IPS-15b (cell line): ENCODE results near the gene PRR20C.
"Not testable (repeated sequence)": the region's sequence is repeated elsewhere in the genome, so short reads cannot be mapped to it uniquely, and the experiment has no call there.

Experiments
- H3K27me3 ChIP-seq: one replicate; pipeline ENCODE4 v1.6.1; 2013; ENCODE audit warnings: low read length; ENCODE audit not compliant: control insufficient read depth, insufficient read depth
- H3K36me3 ChIP-seq: one replicate; pipeline ENCODE4 v1.6.1; 2013; ENCODE audit warnings: low read length; ENCODE audit not compliant: control insufficient read depth, insufficient read depth
- H3K4me1 ChIP-seq: one replicate; pipeline ENCODE4 v1.6.1; 2013; ENCODE audit warnings: mild to moderate bottlenecking, low read length; ENCODE audit not compliant: control insufficient read depth, insufficient read depth
- H3K4me3 ChIP-seq: one replicate; pipeline ENCODE4 v1.5.1; 2013; ENCODE audit warnings: low read depth, low read length
- H3K9ac ChIP-seq: one replicate; pipeline ENCODE4 v1.6.1; 2013; ENCODE audit warnings: low read depth, mild to moderate bottlenecking, low read length
- H3K9me3 ChIP-seq: one replicate; pipeline ENCODE4 v1.6.1; 2013; ENCODE audit warnings: mild to moderate bottlenecking, low read length; ENCODE audit not compliant: control insufficient read depth, insufficient read depth

PRR20C gene

DNA sequence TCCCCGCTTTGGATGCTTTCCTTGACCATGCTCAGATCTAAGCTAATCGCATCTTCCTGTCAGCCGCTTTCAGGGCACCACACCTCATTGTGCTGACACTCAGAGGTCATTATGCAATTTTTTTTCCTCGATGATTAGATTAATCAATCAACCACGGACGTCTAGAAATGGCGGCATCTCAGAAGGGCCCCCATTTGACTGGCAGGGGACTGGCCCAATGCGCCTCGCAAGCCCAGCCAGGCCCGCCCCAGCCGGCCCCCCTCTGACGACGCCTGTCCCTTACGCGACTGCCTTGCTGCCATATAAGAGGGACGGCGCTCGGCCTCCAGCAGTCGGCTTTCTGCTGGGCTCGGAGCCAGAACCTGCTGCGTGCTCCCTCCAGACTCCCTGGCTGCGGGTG, 13.0 kb downstream of the PRR20C start, which contains the start of gene PRR20E:
PRR20E (plus strand) TSS at position 301 of the 400 bp plus-strand sequence. CDS start 387 bp downstream, outside the sequence.
- not testable (repeated sequence) for H3K27me3 ChIP-seq, H3K4me3 ChIP-seq, H3K9ac ChIP-seq, H3K4me1 ChIP-seq, H3K36me3 ChIP-seq, H3K9me3 ChIP-seq

DNA sequence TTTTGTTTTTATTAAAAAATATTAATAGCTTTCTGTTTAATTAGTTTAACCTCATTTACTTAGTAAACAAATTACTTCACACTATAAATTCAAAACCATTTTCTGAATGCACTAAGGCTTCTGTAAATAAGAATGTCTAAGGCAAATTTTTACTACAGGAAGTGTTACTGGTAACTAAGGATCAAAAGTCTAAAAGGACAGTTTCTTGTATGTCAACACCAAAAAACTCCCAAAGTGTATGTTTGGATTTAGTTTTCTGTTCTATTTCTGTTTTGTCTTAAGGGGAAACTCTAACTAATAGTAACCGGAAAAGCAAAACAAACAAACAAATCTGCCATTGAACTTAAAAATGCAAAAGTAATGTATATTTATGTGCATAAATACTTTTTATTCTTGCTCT, 37.8 kb downstream of the PRR20C start:
- Histone ChIP-seq H3K4me1 (no peaks in the 10 kb centered on the region), H3K36me3 (no peaks in the 10 kb centered on the region), H3K4me3 (no peak overlapping the region), H3K27me3 (no peaks in the 10 kb centered on the region), H3K9me3 (no peaks in the 10 kb centered on the region), H3K9ac (no peak overlapping the region)
